ENCODE results near the gene TPK1.
"Not testable (repeated sequence)": the region's sequence is repeated elsewhere in the genome, so short reads cannot be mapped to it uniquely, and the experiment has no call there.

The TPK1 gene

GRCh38 chr7:144596953-144597352 is 238.9 kb downstream of the TPK1 start:
- DNase-seq = no peak

- DNase-seq = no peak
These were observed 241.3 kb downstream of the TPK1 start for GRCh38 chr7:144594580-144594979.

- DNase-seq = no peak
These were observed 247.2 kb downstream of the TPK1 start for GRCh38 chr7:144588559-144589051.

- DNase-seq = no peak
These were observed 248.2 kb downstream of the TPK1 start for GRCh38 chr7:144587701-144588100.

- no peak for DNase-seq
These were observed 251.1 kb downstream of the TPK1 start for GRCh38 chr7:144584726-144585125.

- DNase-seq = no peak
These were observed 256.2 kb downstream of the TPK1 start for GRCh38 chr7:144579687-144580086.

- no peak for DNase-seq
These were observed 260.4 kb downstream of the TPK1 start for GRCh38 chr7:144575456-144575855.

GRCh38 chr7:144574753-144575152 is 261.1 kb downstream of the TPK1 start:
- not testable (repeated sequence) for DNase-seq

- no peak for DNase-seq
These were observed 267.6 kb downstream of the TPK1 start for GRCh38 chr7:144568233-144568632.

GRCh38 chr7:144565586-144565985 is 270.3 kb downstream of the TPK1 start:
- no peak for DNase-seq

GRCh38 chr7:144549861-144550260 is 286.0 kb downstream of the TPK1 start:
- no peak for DNase-seq

- DNase-seq = no peak
These were observed 287.3 kb downstream of the TPK1 start for GRCh38 chr7:144548556-144548955.

- no peak for DNase-seq
These were observed 288.0 kb downstream of the TPK1 start for GRCh38 chr7:144547888-144548287.

- no peak for DNase-seq
These were observed 289.1 kb downstream of the TPK1 start for GRCh38 chr7:144546782-144547181.

GRCh38 chr7:144545330-144545729 is 290.5 kb downstream of the TPK1 start:
- no peak for DNase-seq

GRCh38 chr7:144534655-144535395 is 301.0 kb downstream of the TPK1 start:
- DNase-seq = no peak

- no peak for DNase-seq
These were observed 301.7 kb downstream of the TPK1 start for GRCh38 chr7:144534196-144534595.

GRCh38 chr7:144531181-144531580 is 304.7 kb downstream of the TPK1 start:
- no peak for DNase-seq

GRCh38 chr7:144529269-144529926 is 306.5 kb downstream of the TPK1 start:
- no peak for DNase-seq

- no peak for DNase-seq
These were observed 307.3 kb downstream of the TPK1 start for GRCh38 chr7:144528536-144529045.

- no peak for DNase-seq
These were observed 308.8 kb downstream of the TPK1 start for GRCh38 chr7:144527051-144527471.

- no peak for DNase-seq
These were observed 309.9 kb downstream of the TPK1 start for GRCh38 chr7:144525956-144526355.

- no peak for DNase-seq
These were observed 311.6 kb downstream of the TPK1 start for GRCh38 chr7:144524271-144524670.

GRCh38 chr7:144523621-144524020 is 312.2 kb downstream of the TPK1 start:
- no peak for DNase-seq
